ENCODE results near the gene DOCK10.

The DOCK10 gene

DNA sequence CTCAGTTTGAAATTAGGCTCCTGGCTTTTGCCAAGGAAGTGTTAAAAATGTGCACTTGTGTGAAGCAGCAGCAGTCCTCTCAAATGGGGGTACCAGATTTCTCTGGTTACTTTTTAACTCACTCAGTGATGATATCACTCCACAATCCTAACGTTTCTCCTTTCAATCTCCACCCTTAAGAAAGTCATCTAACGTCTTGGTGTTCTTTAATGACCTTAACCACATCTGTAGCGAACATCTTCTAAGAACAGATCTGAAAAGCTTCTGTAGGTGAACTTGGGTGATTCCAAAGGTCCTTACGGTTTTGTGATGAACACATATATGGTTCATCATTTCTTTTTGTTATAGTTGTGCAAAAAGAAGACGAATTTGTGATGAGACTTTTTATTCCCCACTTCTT, 73.2 kb downstream of the DOCK10 start:
- Histone ChIP-seq H3K36me3 (ENCODE audit: control insufficient read depth, insufficient read depth, low read length) (no peaks in the 10 kb centered on the region), H3K9me3 (ENCODE audit: control insufficient read depth, low read length) (no peaks in the 10 kb centered on the region), H3K27me3 (replicated peaks; ENCODE audit: control insufficient read depth, insufficient read depth, low read length, poor library complexity, severe bottlenecking) (no peaks in the 10 kb centered on the region), H3K4me1 (ENCODE audit: control insufficient read depth, insufficient read depth, low read length, poor library complexity, severe bottlenecking) (peaks cover 21% of the 10 kb centered on the region), H3K27ac (ENCODE audit: insufficient read depth, low read length, poor library complexity, severe bottlenecking) (no peak overlapping the region), H3K4me3 (ENCODE audit: insufficient read depth, low read depth, low read length, poor library complexity, severe bottlenecking) (no peak overlapping the region)
- DNase-seq: no peak

GRCh38 chr2:224968051-224968450, 74.2 kb downstream of the DOCK10 start:
- H3K9me3 ChIP-seq (ENCODE audit: control insufficient read depth, low read length): no peaks in the 10 kb centered on the region
- no peaks in the 10 kb centered on the region for H3K36me3 ChIP-seq (ENCODE audit: control insufficient read depth, insufficient read depth, low read length)
- no peaks in the 10 kb centered on the region for H3K27me3 ChIP-seq (replicated peaks; ENCODE audit: control insufficient read depth, insufficient read depth, low read length, poor library complexity, severe bottlenecking)
- H3K4me3 ChIP-seq (ENCODE audit: insufficient read depth, low read depth, low read length, poor library complexity, severe bottlenecking): no peak overlapping the region
- no peak for DNase-seq
- no peak overlapping the region for H3K27ac ChIP-seq (ENCODE audit: insufficient read depth, low read length, poor library complexity, severe bottlenecking)
- H3K4me1 ChIP-seq (ENCODE audit: control insufficient read depth, insufficient read depth, low read length, poor library complexity, severe bottlenecking): peaks cover 16% of the 10 kb centered on the region

DNA sequence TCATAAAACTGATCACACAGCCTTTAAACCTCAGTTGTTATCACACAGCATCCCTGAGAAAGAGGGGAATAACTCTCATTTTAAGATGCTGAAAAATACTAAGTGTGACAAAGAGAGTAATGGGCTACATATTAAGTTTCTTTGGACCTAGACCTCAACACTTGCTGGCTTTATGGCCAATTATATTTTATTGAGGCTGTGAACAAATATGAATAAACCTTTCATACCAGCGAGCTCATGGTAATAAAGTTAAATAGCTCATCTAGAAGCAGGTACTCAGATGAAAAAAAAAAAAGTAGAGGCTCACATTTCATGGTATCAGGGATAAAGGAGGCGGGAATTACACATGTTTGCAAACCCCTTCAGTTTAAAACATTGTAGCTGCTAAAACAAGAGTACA, 75.7 kb downstream of the DOCK10 start:
- DNase-seq: no peak
- H3K4me1 ChIP-seq (ENCODE audit: control insufficient read depth, insufficient read depth, low read length, poor library complexity, severe bottlenecking): peaks cover 16% of the 10 kb centered on the region
- H3K4me3 ChIP-seq (ENCODE audit: insufficient read depth, low read depth, low read length, poor library complexity, severe bottlenecking): no peak overlapping the region

GRCh38 chr2:224959556-224959955, 82.7 kb downstream of the DOCK10 start:
- H3K4me3 ChIP-seq (ENCODE audit: insufficient read depth, low read depth, low read length, poor library complexity, severe bottlenecking): no peak overlapping the region
- peaks cover 16% of the 10 kb centered on the region for H3K4me1 ChIP-seq (ENCODE audit: control insufficient read depth, insufficient read depth, low read length, poor library complexity, severe bottlenecking)
- H3K27ac ChIP-seq (ENCODE audit: insufficient read depth, low read length, poor library complexity, severe bottlenecking): no peak overlapping the region
- no peaks in the 10 kb centered on the region for H3K36me3 ChIP-seq (ENCODE audit: control insufficient read depth, insufficient read depth, low read length)
- H3K9me3 ChIP-seq (ENCODE audit: control insufficient read depth, low read length): no peaks in the 10 kb centered on the region
- H3K27me3 ChIP-seq (replicated peaks; ENCODE audit: control insufficient read depth, insufficient read depth, low read length, poor library complexity, severe bottlenecking): no peaks in the 10 kb centered on the region
- no peak for DNase-seq

More for the DNA sequence above, 75.7 kb downstream of the DOCK10 start:
- no peak overlapping the region for H3K27ac ChIP-seq (ENCODE audit: insufficient read depth, low read length, poor library complexity, severe bottlenecking)
- no peaks in the 10 kb centered on the region for H3K9me3 ChIP-seq (ENCODE audit: control insufficient read depth, low read length)
- no peaks in the 10 kb centered on the region for H3K36me3 ChIP-seq (ENCODE audit: control insufficient read depth, insufficient read depth, low read length)
- H3K27me3 ChIP-seq (replicated peaks; ENCODE audit: control insufficient read depth, insufficient read depth, low read length, poor library complexity, severe bottlenecking): no peaks in the 10 kb centered on the region

GRCh38 chr2:224958873-224959272, 83.4 kb downstream of the DOCK10 start:
- DNase-seq: no peak
- H3K27ac ChIP-seq (ENCODE audit: insufficient read depth, low read length, poor library complexity, severe bottlenecking): no peak overlapping the region
- H3K36me3 ChIP-seq (ENCODE audit: control insufficient read depth, insufficient read depth, low read length): no peaks in the 10 kb centered on the region
- H3K27me3 ChIP-seq (replicated peaks; ENCODE audit: control insufficient read depth, insufficient read depth, low read length, poor library complexity, severe bottlenecking): no peaks in the 10 kb centered on the region
- H3K4me3 ChIP-seq (ENCODE audit: insufficient read depth, low read depth, low read length, poor library complexity, severe bottlenecking): no peak overlapping the region
- H3K9me3 ChIP-seq (ENCODE audit: control insufficient read depth, low read length): no peaks in the 10 kb centered on the region
- peaks cover 18% of the 10 kb centered on the region for H3K4me1 ChIP-seq (ENCODE audit: control insufficient read depth, insufficient read depth, low read length, poor library complexity, severe bottlenecking)

DNA sequence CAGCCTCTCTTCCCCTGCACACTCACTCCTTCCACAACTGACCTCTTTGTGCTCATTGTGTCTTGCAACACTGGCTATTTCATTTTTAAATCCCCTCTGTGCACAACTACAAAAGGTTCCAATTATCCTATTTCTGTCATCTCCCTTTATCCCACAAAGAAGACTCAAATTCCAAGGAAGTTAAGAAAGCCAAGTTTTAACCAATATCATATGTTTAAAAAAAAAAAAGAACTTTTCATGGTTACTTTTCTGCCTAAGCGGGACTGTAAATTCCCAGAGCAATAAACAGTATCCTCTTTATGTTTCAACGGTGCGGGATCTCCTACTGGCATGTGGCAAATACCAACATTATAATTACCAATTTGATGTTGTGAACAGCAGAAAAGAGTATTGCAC, 83.8 kb downstream of the DOCK10 start:
- H3K4me3 ChIP-seq (ENCODE audit: insufficient read depth, low read depth, low read length, poor library complexity, severe bottlenecking): no peak overlapping the region
- H3K27ac ChIP-seq (ENCODE audit: insufficient read depth, low read length, poor library complexity, severe bottlenecking): no peak overlapping the region
- no peaks in the 10 kb centered on the region for H3K27me3 ChIP-seq (replicated peaks; ENCODE audit: control insufficient read depth, insufficient read depth, low read length, poor library complexity, severe bottlenecking)
- no peaks in the 10 kb centered on the region for H3K36me3 ChIP-seq (ENCODE audit: control insufficient read depth, insufficient read depth, low read length)
- DNase-seq: no peak
- H3K4me1 ChIP-seq (ENCODE audit: control insufficient read depth, insufficient read depth, low read length, poor library complexity, severe bottlenecking): peaks cover 22% of the 10 kb centered on the region
- no peaks in the 10 kb centered on the region for H3K9me3 ChIP-seq (ENCODE audit: control insufficient read depth, low read length)

- Histone ChIP-seq H3K4me1 (ENCODE audit: control insufficient read depth, insufficient read depth, low read length, poor library complexity, severe bottlenecking) (peaks cover 29% of the 10 kb centered on the region), H3K9me3 (ENCODE audit: control insufficient read depth, low read length) (no peaks in the 10 kb centered on the region), H3K4me3 (ENCODE audit: insufficient read depth, low read depth, low read length, poor library complexity, severe bottlenecking) (peak overlapping the region; percentile 19), H3K27ac (ENCODE audit: insufficient read depth, low read length, poor library complexity, severe bottlenecking) (peak overlapping the region; percentile 46), H3K27me3 (replicated peaks; ENCODE audit: control insufficient read depth, insufficient read depth, low read length, poor library complexity, severe bottlenecking) (no peaks in the 10 kb centered on the region), H3K36me3 (ENCODE audit: control insufficient read depth, insufficient read depth, low read length) (no peaks in the 10 kb centered on the region)
- no peak for DNase-seq
Observed at GRCh38 chr2:224957540-224958461, 84.5 kb downstream of the DOCK10 start.

- Histone ChIP-seq H3K4me3 (ENCODE audit: insufficient read depth, low read depth, low read length, poor library complexity, severe bottlenecking) (no peak overlapping the region), H3K4me1 (ENCODE audit: control insufficient read depth, insufficient read depth, low read length, poor library complexity, severe bottlenecking) (peaks cover 31% of the 10 kb centered on the region), H3K27ac (ENCODE audit: insufficient read depth, low read length, poor library complexity, severe bottlenecking) (no peak overlapping the region), H3K9me3 (ENCODE audit: control insufficient read depth, low read length) (no peaks in the 10 kb centered on the region), H3K36me3 (ENCODE audit: control insufficient read depth, insufficient read depth, low read length) (no peaks in the 10 kb centered on the region), H3K27me3 (replicated peaks; ENCODE audit: control insufficient read depth, insufficient read depth, low read length, poor library complexity, severe bottlenecking) (no peaks in the 10 kb centered on the region)
- DNase-seq: no peak
Observed at GRCh38 chr2:224956706-224957105, 85.6 kb downstream of the DOCK10 start.

DNA sequence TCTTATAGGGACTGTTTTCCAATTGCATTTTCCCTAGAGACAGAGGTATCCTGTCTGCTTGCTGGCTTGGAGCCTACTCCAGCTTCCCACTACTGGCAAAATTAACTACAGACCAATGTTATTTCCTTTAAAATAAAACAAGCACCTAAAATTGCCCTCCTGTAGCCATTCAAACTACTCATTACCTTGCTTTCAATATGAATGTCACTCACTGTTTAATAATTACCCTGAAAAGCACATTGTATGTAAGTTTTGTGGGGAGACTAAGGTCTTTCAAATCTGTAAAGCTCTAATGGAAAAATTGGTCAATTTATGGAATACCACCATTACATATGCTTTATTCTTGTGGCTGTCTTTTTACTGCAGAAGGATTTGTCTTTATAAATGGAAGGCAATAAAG, 87.3 kb downstream of the DOCK10 start:
- Histone ChIP-seq H3K27ac (ENCODE audit: insufficient read depth, low read length, poor library complexity, severe bottlenecking) (no peak overlapping the region), H3K4me1 (ENCODE audit: control insufficient read depth, insufficient read depth, low read length, poor library complexity, severe bottlenecking) (peaks cover 33% of the 10 kb centered on the region), H3K4me3 (ENCODE audit: insufficient read depth, low read depth, low read length, poor library complexity, severe bottlenecking) (no peak overlapping the region), H3K36me3 (ENCODE audit: control insufficient read depth, insufficient read depth, low read length) (no peaks in the 10 kb centered on the region), H3K27me3 (replicated peaks; ENCODE audit: control insufficient read depth, insufficient read depth, low read length, poor library complexity, severe bottlenecking) (no peaks in the 10 kb centered on the region), H3K9me3 (ENCODE audit: control insufficient read depth, low read length) (no peaks in the 10 kb centered on the region)
- no peak for DNase-seq

DNA sequence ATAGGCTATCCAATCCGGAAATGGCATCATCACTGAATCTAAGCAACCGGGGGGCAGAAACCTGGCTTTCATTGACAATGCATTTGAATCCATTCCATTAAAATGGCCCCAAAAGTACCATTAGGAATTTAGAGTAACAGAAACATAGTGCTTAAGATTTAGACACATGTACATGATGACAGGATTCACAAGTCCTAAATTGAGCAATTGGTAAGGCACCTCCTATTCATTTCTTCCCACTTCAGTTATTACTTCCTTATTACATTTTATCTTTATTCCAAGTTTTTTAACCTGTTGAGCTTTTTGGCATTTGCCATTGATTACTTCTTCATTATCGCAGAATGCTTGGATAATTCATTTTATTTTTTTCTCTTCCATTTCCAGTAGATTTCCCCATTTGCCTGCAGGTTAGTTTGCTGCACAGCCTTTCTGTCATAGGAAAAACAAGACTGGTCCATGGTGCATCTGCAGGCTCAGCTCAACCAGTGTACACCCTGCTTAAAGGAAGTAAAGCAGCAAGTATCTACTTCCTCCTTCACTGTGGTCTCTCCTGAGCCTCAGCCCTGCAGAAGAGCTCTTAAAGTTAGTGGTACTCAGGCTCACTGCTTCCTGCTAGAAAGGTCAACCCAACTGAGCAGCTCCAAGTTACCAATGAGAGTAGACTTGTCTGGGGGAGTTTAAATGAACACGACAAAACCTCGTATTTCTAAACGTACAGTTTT, 89.2 kb downstream of the DOCK10 start:
- DNase-seq: no peak
- Histone ChIP-seq H3K4me3 (ENCODE audit: insufficient read depth, low read depth, low read length, poor library complexity, severe bottlenecking) (no peak overlapping the region), H3K36me3 (ENCODE audit: control insufficient read depth, insufficient read depth, low read length) (peaks cover 5% of the 10 kb centered on the region), H3K9me3 (ENCODE audit: control insufficient read depth, low read length) (no peaks in the 10 kb centered on the region), H3K27ac (ENCODE audit: insufficient read depth, low read length, poor library complexity, severe bottlenecking) (peak overlapping the region; percentile 57), H3K4me1 (ENCODE audit: control insufficient read depth, insufficient read depth, low read length, poor library complexity, severe bottlenecking) (peaks cover 36% of the 10 kb centered on the region), H3K27me3 (replicated peaks; ENCODE audit: control insufficient read depth, insufficient read depth, low read length, poor library complexity, severe bottlenecking) (no peaks in the 10 kb centered on the region)
